ENCODE data around the gene PAPOLG.

- no peak for TF ChIP-seq POLR2A (IDR thresholded peaks at IDR 0.05)
- no peak for TF ChIP-seq CTCF (IDR thresholded peaks at IDR 0.05)
- no peak for TF ChIP-seq POLR2AphosphoS5 (IDR thresholded peaks at IDR 0.05)
- no peak for TF ChIP-seq EP300 (IDR thresholded peaks at IDR 0.05)
Measured at GRCh38 chr2:60806595-60806987, 50.5 kb downstream of the PAPOLG start.
